Esophagus squamous epithelium (tissue), 4 donors: ENCODE measurements around the gene CCDC28B.

ENCODE experiments used
- CTCF ChIP-seq, 6 experiments: fragments of 450-650 bp in 4 of 6; fragments of 200-600 bp in 2 of 6; sonication (generic) in 2 of 6; IDR thresholded peaks; one replicate each; pipeline ENCODE4 v1.5.1; 2016 to 2019; ENCODE audit warnings: antibody characterized with exemption in 6 of 6, mild to moderate bottlenecking in 4 of 6, moderate library complexity in 4 of 6
- POLR2A ChIP-seq, 4 donors: fragments of 450-650 bp; IDR thresholded peaks; one replicate each; pipeline ENCODE4 v1.6.1; 2017; ENCODE audit warnings: antibody characterized with exemption in 4 of 4, mild to moderate bottlenecking in 4 of 4, moderate library complexity in 3 of 4

- TF ChIP-seq CTCF (IDR thresholded peaks at IDR 0.05) (no peak), POLR2A (IDR thresholded peaks at IDR 0.05) (no peak)
Observed at GRCh38 chr1:32180186-32181060, 20.0 kb upstream of the CCDC28B start.
